ENCODE results near the gene GASK1A.

GRCh38 chr3:42946050-42946449 lies 33.1 kb upstream of the GASK1A start:
- no peak for TF ChIP-seq CTCF (IDR thresholded peaks at IDR 0.05; ENCODE audit: insufficient read depth, low read length, poor library complexity, severe bottlenecking)
- no peak for TF ChIP-seq EZH2phosphoT487 (conservative IDR thresholded peaks at IDR 0.05; ENCODE audit: low read length)

Data from SU-DHL-6 (cell line).